ENCODE data around the gene IKZF3.

- no peak for TF ChIP-seq CTCF (IDR thresholded peaks at IDR 0.05)
- no peak for TF ChIP-seq POLR2A (IDR thresholded peaks at IDR 0.05)
These were observed 55.6 kb downstream of the IKZF3 start for GRCh38 chr17:39808409-39808997.

Data from stomach (tissue), 4 donors.